Measurements from ENCODE around the gene VWCE.

DNA sequence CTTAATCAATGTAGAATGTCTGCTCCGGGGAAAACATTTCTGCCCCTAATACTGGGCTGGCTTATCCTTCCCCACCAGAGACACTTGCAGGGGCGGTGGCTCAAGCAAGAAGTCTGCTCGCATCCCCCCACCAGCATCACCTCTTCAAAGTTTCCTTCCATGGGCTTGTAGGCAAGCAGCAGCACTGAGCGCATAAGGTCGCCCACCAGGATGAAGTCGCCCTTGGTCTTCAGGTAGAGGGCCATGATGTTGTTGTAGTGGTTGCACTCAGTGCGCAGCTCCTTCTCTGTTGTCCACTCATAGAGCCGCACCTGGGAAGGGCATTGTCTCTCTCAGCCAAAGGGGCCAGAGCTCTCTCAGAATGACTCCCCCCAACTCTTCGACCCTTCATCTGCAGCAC lies 8.6 kb upstream of the VWCE start:
- TF ChIP-seq, protein P1, sequence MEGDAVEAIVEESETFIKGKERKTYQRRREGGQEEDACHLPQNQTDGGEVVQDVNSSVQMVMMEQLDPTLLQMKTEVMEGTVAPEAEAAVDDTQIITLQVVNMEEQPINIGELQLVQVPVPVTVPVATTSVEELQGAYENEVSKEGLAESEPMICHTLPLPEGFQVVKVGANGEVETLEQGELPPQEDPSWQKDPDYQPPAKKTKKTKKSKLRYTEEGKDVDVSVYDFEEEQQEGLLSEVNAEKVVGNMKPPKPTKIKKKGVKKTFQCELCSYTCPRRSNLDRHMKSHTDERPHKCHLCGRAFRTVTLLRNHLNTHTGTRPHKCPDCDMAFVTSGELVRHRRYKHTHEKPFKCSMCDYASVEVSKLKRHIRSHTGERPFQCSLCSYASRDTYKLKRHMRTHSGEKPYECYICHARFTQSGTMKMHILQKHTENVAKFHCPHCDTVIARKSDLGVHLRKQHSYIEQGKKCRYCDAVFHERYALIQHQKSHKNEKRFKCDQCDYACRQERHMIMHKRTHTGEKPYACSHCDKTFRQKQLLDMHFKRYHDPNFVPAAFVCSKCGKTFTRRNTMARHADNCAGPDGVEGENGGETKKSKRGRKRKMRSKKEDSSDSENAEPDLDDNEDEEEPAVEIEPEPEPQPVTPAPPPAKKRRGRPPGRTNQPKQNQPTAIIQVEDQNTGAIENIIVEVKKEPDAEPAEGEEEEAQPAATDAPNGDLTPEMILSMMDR (IDR thresholded peaks at IDR 0.05): no peak
- TF ChIP-seq EZH2phosphoT487 (IDR thresholded peaks at IDR 0.05) (no peak), EZH2 (IDR thresholded peaks at IDR 0.05) (no peak)
